HG02884 (cell line): Measurements from ENCODE around the gene PPA2.
"Not testable (repeated sequence)": the region's sequence is repeated elsewhere in the genome, so short reads cannot be mapped to it uniquely, and the experiment has no call there.

ENCODE experiments used
- ATAC-seq: cut with Tn5 transposase; IDR thresholded peaks from one replicate; pipeline ENCODE4 v1.9.1; 2021; ENCODE audit warnings: mild to moderate bottlenecking, moderate library complexity; ENCODE audit not compliant: unreplicated experiment

Gene PPA2

GRCh38 chr4:105473324-105474098 is at the start of gene PPA2:
TSS of gene PPA2 (minus strand) at chr4:105474062. CDS start at chr4:105474050, 12 bp downstream.
- ATAC-seq, result peak; percentile 79

GRCh38 chr4:105520819-105521790 is 47.2 kb upstream of the PPA2 start:
- ATAC-seq, result peak; percentile 72

GRCh38 chr4:105510245-105510644 is 36.4 kb upstream of the PPA2 start:
- no peak for ATAC-seq

GRCh38 chr4:105509714-105510113 is 35.9 kb upstream of the PPA2 start:
- ATAC-seq, result peak; percentile 15

GRCh38 chr4:105509291-105509690 is 35.4 kb upstream of the PPA2 start:
- ATAC-seq, result peak; percentile 96

GRCh38 chr4:105504744-105505143 is 30.9 kb upstream of the PPA2 start:
- ATAC-seq, result no peak

GRCh38 chr4:105503484-105503883 is 29.6 kb upstream of the PPA2 start:
- no peak for ATAC-seq

GRCh38 chr4:105496899-105497298 is 23.0 kb upstream of the PPA2 start:
- no peak for ATAC-seq

- no peak for ATAC-seq
Measured at GRCh38 chr4:105495667-105496066, 21.8 kb upstream of the PPA2 start.

- no peak for ATAC-seq
Measured at GRCh38 chr4:105490523-105490922, 16.7 kb upstream of the PPA2 start.

- ATAC-seq, result no peak
Measured at GRCh38 chr4:105483840-105484239, 10.0 kb upstream of the PPA2 start.

GRCh38 chr4:105474099-105474518 is 247 bp upstream of the PPA2 start:
- ATAC-seq, result peak; percentile 3

GRCh38 chr4:105472871-105473323 is 965 bp downstream of the PPA2 start:
- ATAC-seq, result peak; percentile 8

- peak; percentile 25 for ATAC-seq
Measured at GRCh38 chr4:105471566-105472176, 2.2 kb downstream of the PPA2 start.

- ATAC-seq, result no peak
Measured at GRCh38 chr4:105470766-105471165, 3.1 kb downstream of the PPA2 start.

GRCh38 chr4:105469736-105470135 is 4.1 kb downstream of the PPA2 start:
- no peak for ATAC-seq

GRCh38 chr4:105466580-105466979 is 7.3 kb downstream of the PPA2 start:
- ATAC-seq, result no peak

GRCh38 chr4:105464563-105464962 is 9.3 kb downstream of the PPA2 start:
- ATAC-seq, result not testable (repeated sequence)

- no peak for ATAC-seq
Measured at GRCh38 chr4:105462576-105462975, 11.3 kb downstream of the PPA2 start.

GRCh38 chr4:105461621-105462382 is 12.1 kb downstream of the PPA2 start:
- no peak for ATAC-seq
